ENCODE measurements around the gene CRYAB.
"Not testable (repeated sequence)": the region's sequence is repeated elsewhere in the genome, so short reads cannot be mapped to it uniquely, and the experiment has no call there.

CRYAB gene

DNA sequence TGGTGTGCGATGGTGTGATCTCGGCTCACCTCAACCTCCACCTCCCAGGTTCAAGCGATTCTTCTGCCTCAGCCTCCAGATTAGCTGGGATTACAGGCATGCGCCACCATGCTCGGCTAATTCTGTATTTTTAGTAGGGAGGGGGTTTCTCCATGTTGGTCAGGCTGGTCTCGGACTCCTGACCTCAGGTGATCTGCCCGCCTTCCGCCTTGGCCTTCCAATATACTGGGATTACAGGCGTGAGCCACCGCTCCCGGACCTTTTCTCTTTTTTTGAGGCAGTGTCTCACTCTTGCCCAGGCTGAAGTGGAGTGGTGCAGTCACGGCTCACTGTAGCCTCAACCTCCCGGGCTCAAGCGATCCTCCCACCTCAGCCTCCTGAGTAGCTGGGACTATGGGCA is 21.6 kb upstream of the CRYAB start:
- DNase-seq, result not testable (repeated sequence)

DNA sequence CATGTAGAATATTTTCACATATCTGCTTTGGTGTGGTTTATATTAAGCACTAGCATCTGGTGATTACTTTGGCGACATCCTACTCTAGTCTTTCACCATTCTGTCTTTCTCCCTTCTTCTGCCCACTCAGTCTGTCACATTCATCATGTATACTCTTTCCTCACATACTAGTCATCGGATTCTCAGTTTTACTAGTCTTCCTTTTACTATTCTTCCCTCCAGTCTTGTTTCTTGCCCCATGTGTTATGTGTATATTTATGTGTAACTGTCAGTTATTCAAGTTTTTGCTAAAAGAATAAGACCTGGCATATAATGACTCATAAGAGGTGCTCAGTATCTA is 21.0 kb upstream of the CRYAB start:
- DNase-seq, result no peak

DNA sequence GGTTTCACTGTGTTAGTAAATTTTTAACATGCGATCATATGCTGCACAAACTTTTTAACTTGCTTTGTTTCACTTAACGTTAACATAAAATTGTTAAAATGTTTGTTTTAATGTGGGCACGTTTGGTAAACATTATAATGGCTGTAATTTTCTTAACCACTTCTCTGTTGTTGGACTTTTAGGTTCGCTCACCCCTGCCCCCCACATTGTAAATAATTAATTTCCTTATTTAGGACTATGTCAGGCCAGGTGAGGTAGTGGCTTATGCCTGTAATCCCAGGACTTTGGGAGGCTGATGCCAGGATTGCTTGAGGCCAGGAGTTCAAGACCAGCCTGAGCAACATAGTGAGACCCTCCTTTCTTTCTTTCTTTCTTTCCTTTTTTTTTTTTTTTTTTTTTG is 18.9 kb upstream of the CRYAB start:
- no peak for DNase-seq

DNA sequence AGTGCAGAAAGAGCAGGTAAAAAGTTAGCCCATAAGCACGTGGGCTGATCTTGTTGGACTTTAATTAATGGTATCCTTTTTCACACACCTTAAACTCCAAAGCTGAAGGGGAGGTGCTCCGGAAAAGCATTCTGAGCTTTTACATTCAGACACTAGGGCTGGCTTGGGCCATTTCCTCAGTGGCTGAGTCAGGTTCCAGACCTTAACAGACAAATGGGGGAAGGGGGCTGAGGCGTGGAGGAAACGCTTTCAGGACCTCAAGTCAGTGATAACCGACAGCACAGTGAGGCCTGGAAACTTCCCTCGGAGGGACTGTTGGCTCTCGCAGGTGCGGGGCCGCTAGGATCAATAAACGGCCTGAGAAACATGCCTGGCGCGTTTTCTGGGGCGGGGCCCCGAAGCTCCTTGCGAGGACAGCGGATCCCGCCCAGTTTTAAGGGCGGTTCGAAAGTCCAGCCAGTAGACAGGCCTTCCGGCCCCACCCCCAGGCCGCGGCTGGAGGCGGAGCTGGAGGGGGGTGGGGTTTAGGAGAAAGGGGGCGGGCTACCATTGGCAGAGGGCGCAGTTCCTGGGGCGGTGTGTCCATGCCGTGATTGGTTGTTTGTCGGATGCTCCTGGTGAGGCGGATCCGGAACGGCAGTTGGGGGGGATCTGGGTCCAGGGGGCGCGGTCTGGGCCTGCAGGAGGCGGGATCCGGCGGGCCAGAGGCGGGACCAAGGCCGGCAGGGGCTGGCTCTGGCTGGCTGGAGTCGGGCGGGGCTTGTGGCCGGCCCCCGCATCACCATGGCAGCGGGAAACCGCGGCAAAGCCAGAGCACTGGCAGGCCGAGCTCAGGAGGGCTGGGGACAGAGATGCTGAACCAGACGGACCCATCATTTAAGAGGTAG is 15.2 kb upstream of the CRYAB start:
- peak; percentile 90 for DNase-seq

DNA sequence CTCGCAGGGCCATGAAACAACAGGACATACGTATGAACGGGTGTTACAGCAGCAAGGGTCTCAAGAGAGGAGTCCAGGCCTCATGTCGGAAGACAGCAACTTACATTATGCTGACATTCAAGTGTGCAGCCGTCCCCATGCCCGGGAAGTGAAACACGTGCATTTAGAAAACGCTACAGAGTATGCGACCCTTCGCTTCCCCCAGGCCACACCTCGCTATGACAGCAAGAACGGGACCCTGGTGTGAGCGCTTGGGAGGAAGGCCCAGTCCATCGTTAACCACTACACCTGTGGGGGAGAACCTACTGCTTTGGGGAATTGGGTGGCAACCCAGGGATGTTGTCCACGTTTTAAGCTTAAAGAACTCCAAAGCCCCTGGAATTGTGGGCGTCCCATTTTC is 14.4 kb upstream of the CRYAB start:
- no peak for DNase-seq

DNA sequence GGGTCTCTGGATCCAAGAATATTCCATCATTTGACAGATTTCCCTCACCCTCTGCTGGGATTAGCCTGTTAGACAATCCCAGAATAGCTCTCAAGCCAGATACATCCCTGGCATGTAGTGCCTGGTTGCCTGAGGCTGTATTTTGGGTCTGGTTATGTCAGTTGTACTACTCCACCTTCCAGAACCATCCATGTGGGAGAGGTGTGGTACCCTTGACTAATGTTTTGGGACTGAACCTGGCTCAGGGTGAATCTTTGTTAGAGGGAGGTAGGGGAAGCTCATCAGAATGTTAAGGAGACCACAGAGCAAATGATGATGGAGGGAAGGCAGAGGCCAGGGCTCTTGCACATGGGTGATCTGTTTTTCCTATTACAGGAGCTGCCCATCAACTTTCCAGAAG is 12.4 kb upstream of the CRYAB start:
- DNase-seq, result no peak

DNA sequence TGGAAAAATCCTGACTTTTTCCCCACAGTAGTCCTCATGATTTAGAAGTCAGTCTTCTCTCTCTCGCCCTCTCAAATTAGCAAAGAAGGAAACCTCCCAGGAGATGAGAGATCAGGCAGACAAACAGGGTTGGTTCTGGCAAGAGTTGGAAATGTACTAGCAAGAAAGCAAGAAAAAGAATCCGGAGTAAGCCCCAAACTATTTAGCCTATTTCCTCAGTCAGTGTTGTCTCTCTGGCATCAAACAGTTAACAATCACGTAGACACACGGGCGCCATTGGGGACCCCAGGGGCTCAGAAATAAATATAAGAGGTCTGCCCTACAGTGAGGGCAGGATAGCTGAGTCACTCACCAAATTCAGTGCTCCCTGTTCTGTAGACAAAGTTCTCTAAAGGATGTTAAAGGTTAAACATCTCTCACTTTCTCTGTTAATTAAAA is 11.8 kb upstream of the CRYAB start:
- DNase-seq, result no peak

DNA sequence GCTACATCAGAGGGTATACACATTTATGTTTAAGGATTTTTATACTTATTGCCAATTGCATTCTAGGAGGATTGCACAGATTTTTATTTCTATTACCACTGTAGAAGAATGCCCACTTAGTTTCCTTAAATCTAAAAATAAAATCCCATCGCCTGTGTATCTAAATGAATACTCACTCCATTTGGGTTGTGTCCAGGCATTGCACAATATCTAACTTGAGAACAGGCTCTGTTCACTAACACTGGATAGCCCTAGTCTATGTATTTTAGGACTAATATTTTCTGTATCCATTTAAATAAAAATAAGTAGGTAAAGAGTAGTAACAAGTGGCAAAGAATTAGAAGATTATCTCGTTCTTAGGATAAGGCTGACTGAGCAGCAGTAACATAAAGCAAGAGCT is 11.2 kb upstream of the CRYAB start:
- no peak for DNase-seq

DNA sequence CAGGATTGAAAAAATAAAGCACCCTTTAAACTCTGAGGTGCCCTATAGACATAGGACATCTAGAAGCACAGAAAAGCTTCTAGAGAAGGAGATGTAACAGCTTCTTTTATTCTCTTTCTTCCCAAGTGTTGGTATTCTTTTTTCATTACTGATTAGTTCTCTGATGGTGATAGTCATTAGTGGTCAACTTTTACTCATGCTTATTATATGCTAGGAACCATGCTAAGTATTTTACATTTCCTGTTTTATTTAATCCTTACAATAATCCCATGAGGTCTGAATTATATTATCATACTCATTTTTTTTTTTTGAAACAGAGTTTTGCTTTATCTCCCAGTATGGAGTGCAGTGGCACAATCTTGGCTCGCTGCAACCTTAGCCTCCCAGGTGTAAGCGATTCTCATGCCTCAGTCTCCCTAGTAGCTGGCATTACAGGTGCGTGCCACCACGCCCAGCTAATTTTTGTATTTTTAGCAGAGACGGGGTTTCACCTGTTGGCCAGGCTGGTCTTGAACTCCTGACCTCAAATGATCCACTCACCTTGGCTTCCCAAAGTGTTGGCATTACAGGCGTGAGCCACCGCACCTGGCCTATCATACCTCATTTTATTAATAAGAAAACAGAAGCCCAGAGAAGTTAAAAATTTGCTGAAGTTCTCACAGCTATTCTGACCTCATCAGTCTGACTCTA is 10.1 kb upstream of the CRYAB start:
- no peak for DNase-seq

DNA sequence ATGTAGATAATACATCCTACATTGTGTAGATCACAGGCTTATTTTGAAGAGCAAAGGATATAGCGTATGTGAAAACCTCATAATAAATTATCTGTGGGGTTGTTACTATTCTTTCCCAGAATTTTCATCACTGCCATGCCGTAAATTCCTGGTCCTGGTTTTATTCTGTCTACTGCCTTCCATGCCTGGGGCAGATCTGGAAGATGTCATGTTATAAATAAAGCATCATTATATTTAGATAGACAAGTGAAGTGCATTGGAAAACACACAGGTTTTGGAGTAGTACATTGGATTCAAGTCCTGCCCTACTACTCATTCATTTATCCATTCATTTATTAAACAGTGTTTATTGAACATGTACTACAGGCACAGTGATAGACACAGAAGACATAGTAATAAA is 9.3 kb upstream of the CRYAB start:
- DNase-seq, result no peak

DNA sequence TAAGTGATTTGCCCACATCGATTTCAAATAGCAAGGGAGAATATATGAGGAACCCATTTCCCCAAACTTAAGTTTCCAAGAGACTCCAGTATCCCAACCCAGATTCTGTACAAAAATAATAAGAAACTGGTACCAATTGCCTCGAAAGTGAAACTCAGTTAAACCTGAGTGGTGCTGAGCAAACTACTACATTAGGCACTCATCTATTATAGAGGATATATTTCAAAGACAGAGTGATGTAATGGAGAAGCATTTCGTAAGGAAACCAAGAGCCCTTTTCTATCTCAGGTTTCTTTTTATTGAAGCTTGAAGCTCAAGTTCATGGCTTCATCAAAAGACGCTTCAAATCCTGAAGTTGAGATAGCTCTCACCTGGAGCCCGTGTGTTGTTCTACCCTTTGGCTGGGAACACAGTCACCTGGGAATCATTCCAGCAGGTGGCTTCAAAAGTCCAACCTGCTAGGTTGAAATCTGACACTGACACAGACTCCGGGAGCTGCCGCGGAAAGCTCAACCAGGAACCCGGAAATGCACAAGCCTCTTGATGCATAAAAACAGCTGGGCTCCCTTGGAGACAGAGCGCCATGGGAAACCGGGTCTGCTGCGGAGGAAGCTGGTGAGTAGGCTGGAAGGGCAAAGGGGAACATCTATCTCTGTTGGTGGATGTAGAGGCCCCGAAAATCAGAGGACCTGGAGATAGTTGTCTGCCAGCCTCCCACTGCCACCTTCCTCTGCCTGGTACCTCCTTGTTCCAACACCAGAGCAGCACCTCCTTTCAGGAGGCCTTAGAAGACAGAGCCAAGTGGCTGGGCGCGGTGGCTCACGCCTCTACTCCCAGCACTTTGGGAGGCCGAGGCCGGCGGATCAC is 7.1 kb upstream of the CRYAB start, which contains the start of gene C11orf52:
C11orf52 (plus strand) TSS at position 524 of the 867 bp plus-strand sequence; CDS start at position 584, 60 bp downstream.
- DNase-seq, result no peak

DNA sequence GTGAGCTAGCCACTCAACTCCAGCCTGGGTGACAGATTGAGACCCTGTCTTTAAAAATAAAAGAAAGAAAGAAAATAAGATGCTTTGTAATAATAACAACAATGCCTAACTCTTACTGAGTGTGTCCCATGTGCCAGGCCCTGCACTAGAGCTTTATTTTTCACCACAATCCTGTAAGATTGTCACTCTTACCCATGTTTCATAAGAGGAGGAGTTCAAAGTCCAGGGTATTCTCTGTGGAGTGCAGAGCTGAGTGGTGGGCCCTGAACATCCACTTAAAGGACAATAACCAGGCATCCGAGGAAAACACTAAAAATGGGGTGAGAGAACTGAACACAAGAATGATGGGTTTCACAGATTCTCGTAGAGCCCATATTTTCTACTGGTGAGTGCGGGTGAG is 6.2 kb upstream of the CRYAB start:
- DNase-seq, result no peak

DNA sequence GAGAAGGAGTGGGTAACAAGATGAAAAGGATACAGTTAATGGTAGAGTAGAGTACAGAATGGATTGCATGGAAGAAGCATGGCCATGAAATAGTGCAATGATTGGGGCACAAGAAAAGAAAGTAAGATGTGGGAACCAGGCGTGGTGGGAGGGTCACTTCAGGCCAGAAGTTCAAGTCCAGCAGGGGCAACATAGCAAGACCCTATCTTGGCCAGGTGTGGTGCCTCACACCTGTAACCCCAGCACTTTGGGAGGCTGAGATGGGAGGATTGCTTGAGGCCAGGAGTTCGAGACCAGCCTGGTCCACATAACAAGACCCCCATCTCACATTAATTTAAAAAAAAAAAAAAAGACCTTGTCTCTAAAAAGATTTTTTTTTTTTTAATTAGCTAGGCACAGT is 5.7 kb upstream of the CRYAB start:
- DNase-seq, result no peak

DNA sequence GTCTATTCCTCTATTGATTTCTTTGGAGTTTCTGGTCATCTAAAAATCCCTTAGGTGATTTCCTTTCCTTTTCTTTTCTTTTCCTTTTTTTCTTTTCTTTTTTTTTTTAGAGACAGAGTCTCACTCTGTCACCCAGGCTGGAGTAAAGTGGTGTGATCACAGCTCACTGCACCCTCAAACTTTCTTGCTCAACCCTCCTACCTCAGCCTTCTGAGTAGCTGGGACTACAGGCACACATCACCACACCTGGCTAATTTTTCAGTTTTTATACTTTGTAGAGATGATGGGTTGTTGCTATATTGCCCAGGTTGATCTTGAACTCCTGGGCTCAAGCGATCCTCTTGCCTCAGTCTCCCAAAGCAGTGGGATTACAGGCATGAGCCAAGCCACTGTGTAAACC is 5.2 kb upstream of the CRYAB start:
- no peak for DNase-seq

DNA sequence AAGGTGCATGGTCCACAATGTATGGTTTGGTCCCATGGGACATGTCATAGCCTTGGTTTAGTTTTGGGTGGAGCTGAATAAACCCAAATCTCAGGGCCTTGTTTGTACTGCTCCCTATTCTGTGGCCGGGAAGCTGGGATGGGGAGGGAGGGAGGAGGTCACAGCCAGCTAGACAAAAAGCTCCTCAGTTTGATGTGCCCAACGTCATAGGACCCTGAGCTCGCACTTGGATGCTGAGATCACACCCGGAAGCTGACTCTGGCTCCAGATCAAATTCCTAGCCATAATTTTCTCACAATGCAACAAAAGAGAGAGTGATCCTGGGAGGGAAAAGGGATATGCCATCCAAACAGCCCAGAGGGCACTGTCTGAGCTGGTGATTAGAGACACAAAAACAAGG is 2.4 kb upstream of the CRYAB start:
- no peak for DNase-seq

DNA sequence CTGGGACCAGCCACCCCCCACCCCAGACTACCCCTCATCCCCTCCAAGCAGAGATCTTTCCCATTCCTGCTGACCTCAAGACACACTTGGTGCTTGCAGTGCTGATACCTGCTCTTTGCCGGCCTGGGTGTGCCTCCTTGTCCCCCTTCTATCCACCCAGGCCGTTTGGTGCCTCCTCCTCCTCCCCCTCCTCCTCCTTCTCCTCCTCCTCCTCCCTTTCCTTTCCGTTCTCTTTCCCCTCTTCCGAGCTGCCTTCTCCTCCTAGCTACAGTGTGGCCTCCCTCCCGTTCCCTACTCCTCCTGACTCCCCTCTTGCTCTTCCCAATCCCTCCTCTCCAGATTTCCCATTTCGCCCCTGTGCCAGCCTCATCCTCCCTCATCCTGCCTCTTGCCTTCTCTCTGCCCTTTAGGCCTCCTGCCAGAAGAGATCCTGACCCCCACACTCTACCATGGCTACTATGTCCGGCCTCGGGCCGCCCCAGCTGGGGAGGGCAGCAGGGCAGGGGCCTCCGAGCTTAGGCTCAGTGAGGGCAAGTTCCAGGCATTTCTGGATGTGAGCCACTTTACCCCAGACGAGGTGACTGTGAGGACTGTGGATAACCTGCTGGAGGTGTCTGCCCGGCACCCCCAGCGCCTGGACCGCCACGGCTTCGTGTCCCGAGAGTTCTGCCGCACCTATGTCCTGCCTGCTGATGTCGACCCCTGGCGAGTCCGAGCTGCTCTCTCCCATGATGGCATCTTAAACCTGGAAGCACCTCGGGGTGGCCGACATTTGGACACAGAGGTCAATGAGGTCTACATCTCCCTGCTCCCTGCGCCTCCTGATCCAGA is 1.7 kb upstream of the CRYAB start:
- no peak for DNase-seq

DNA sequence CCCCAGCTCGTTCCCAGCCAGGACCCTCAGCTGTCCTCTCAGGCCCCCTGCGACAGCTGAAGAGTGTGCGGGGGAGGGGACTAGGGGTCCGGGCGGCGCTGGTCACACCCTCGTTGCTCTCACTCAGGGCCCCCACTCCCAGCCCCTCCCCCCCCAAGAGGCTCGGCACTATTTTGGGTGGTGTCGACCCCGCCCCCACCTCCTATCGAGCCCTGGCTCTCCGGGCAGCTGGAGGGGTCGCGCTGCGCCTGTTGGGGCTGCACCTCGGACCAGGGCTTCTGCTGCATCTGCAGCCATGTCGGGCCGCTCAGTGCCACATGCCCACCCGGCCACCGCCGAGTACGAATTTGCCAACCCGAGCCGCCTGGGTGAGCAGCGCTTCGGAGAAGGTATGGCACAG is 965 bp upstream of the CRYAB start, which contains the start of gene HSPB2:
HSPB2 (plus strand) TSS at position 200 of the 400 bp plus-strand sequence; CDS start at position 296, 96 bp downstream.
- no peak for DNase-seq

DNA sequence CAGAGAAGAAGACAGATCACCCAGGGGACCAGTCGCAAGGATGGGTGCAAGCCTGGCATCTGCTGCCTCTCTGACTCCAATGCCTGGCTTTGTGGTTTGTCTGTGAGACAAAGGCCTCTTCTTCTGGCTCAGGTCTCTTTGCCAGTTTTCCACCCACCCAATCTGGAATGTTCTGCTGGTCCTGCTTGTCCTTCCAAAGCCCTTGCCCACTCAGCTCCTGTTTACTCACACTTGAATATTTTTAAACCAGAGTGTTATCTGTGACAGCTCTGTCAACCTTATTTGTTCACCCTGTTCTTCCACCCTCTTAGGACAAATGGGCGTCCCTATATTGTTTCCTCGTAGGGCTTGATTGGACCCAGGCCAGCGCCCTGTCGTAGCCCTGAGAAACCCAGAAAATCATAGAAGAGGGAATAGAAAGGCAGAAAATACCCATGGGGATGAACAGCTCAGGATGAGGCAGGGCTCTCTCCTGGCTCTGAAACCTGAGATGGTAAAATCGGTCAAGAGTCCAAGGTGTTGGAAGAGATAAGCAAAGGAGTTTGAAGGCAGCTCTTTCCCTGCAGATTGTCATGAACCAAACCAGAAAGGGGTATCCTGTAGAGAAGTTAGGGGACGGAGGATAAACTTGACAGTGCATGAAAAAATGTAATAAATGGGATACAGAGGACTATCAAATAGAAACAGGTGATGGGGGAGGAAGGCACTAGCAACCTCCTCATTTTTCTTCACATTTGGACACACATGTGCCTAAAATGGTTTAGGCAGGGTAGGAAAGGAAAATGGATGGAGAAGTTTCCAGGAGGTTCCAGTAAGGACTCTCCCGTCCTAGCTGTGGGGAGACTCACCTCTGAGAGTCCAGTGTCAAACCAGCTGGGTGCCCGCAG is 651 bp downstream of the CRYAB start:
- no peak for DNase-seq

DNA sequence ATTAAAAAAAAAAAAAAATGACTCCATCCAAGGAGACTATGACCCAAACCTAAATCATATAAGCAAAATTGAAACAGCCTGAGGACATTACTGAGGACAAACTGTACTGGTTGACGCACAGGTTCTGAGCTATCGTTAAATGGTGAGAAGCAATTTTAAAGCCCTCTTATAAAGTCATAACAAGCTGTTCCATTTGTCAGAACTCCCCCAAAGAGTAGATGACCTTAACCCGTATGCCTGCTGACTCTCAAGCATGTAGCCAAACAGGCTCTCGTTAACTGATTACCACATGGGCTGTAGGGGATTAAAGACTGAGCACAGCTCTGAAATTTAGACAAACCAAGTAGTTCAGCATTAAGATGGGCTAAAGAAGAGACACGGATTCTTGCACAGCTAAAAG is 2.2 kb downstream of the CRYAB start:
- no peak for DNase-seq

DNA sequence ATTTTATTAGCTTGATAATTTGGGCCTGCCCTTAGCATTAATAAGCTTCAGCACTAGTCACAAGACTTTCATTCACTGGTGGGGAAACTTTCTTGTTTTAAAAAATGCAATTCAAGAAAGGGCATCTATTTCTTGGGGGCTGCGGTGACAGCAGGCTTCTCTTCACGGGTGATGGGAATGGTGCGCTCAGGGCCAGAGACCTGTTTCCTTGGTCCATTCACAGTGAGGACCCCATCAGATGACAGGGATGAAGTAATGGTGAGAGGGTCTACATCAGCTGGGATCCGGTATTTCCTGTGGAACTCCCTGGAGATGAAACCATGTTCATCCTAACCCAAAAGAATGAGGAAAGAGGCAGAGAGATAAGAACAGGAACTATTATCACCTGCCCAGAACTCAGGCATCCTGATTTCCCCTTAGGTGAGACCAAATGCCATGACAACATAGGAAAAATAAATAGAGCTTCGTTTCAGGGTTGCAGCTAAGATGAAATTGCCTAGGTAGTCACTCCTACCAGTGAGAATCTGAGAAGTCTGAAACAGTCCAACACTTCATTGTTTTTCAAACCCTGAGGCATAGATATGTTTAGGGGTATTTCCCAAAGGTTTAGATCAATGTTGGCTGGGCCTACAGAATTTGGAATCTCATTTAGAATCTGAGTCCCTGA is 2.8 kb downstream of the CRYAB start:
- DNase-seq, result no peak

DNA sequence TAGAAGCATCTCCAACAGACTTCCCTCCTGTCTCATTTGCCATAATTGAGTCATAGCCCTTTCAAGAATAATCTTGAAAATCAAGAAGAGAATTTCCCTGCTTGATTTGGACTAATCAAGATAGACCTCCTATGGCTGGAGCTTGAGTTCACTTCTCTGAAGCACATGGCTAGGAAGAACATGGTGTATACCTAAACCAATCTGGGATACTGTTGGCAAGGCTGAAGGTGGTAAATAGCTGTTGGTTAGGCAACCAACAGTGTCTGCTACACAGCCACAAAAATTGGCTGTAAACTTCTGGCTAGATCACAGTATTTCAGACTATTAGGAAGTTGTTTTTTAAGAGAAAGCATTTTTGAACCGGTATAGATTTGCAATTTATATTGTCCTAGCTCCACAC is 4.9 kb downstream of the CRYAB start:
- DNase-seq, result no peak
